EL (cell line): ENCODE results near the gene GNPTG.
"Not testable (repeated sequence)": the region's sequence is repeated elsewhere in the genome, so short reads cannot be mapped to it uniquely, and the experiment has no call there.

Experiments used
- DNase-seq: peaks from one replicate; pipeline ENCODE4 v3.0.0-alpha.2; 2016

GNPTG gene

GRCh38 chr16:1320097-1320496 lies 31.6 kb upstream of the GNPTG start:
- DNase-seq = no peak

GRCh38 chr16:1320658-1321240 lies 31.0 kb upstream of the GNPTG start:
- no peak for DNase-seq

GRCh38 chr16:1322407-1322806 lies 29.3 kb upstream of the GNPTG start:
- no peak for DNase-seq

- no peak for DNase-seq
These were observed 28.2 kb upstream of the GNPTG start for GRCh38 chr16:1323296-1324239.

- no peak for DNase-seq
These were observed 27.4 kb upstream of the GNPTG start for GRCh38 chr16:1324286-1324826.

- no peak for DNase-seq
These were observed 26.5 kb upstream of the GNPTG start for GRCh38 chr16:1325261-1325660.

GRCh38 chr16:1325673-1326371 lies 25.9 kb upstream of the GNPTG start:
- no peak for DNase-seq

GRCh38 chr16:1326391-1326790 lies 25.3 kb upstream of the GNPTG start:
- no peak for DNase-seq

GRCh38 chr16:1326946-1327618 lies 24.6 kb upstream of the GNPTG start:
- DNase-seq = no peak

GRCh38 chr16:1327619-1327947 lies 24.1 kb upstream of the GNPTG start:
- no peak for DNase-seq

GRCh38 chr16:1328136-1328535 lies 23.6 kb upstream of the GNPTG start:
- DNase-seq = not testable (repeated sequence)

GRCh38 chr16:1328961-1329360 lies 22.8 kb upstream of the GNPTG start:
- not testable (repeated sequence) for DNase-seq

GRCh38 chr16:1330260-1330914 lies 21.3 kb upstream of the GNPTG start:
- no peak for DNase-seq

- DNase-seq = no peak
These were observed 20.6 kb upstream of the GNPTG start for GRCh38 chr16:1330931-1331711.

GRCh38 chr16:1331712-1332617 lies 19.8 kb upstream of the GNPTG start:
- no peak for DNase-seq

- DNase-seq = no peak
These were observed 19.0 kb upstream of the GNPTG start for GRCh38 chr16:1332618-1333148.

- DNase-seq = no peak
These were observed 18.4 kb upstream of the GNPTG start, which contains the start of gene BAIAP3 for GRCh38 chr16:1333149-1333812. TSS of gene BAIAP3 (plus strand) at chr16:1333645. CDS start at chr16:1338550, 4,905 bp downstream.

GRCh38 chr16:1333854-1334700 lies 17.7 kb upstream of the GNPTG start:
- no peak for DNase-seq

GRCh38 chr16:1334739-1335138 lies 17.0 kb upstream of the GNPTG start:
- no peak for DNase-seq
